ENCODE measurements around the gene FOXO1. TPM values are rescaled to one million over a fixed set of nuclear protein-coding genes. Genes with fewer than 3 reads are reported as not detected.

Gene FOXO1
- total RNA-seq, 1 donor from 2014 or later = 19.9 TPM

GRCh38 chr13:40612041-40612440, 54.4 kb downstream of the FOXO1 start:
- H3K27ac ChIP-seq = no peak overlapping the region
- TF ChIP-seq CTCF (IDR thresholded peaks at IDR 0.05) = no peak
- no peaks in the 10 kb centered on the region for H3K9me3 ChIP-seq
- ATAC-seq (no peak), DNase-seq (no peak)
- H3K4me3 ChIP-seq = no peak overlapping the region
- intact Hi-C loops (cut with DNase I) = no loop called here
- no peaks in the 10 kb centered on the region for H3K36me3 ChIP-seq
- no peaks in the 10 kb centered on the region for H3K27me3 ChIP-seq (ENCODE audit: low read depth)
- peaks cover 62% of the 10 kb centered on the region for H3K4me1 ChIP-seq

GRCh38 chr13:40611635-40612034, 54.8 kb downstream of the FOXO1 start:
- H3K4me1 ChIP-seq = peaks cover 58% of the 10 kb centered on the region
- intact Hi-C loops (cut with DNase I) = no loop called here
- TF ChIP-seq CTCF (IDR thresholded peaks at IDR 0.05) = no peak
- no peak overlapping the region for H3K4me3 ChIP-seq
- ATAC-seq (no peak), DNase-seq (no peak)
- H3K27ac ChIP-seq = no peak overlapping the region
- no peaks in the 10 kb centered on the region for H3K27me3 ChIP-seq (ENCODE audit: low read depth)
- H3K36me3 ChIP-seq = no peaks in the 10 kb centered on the region
- no peaks in the 10 kb centered on the region for H3K9me3 ChIP-seq

- ATAC-seq (no peak), DNase-seq (no peak)
- H3K36me3 ChIP-seq = no peaks in the 10 kb centered on the region
- intact Hi-C loops (cut with DNase I) = no loop called here
- H3K27me3 ChIP-seq (ENCODE audit: low read depth) = no peaks in the 10 kb centered on the region
- H3K4me3 ChIP-seq = no peak overlapping the region
- no peaks in the 10 kb centered on the region for H3K9me3 ChIP-seq
- no peak for TF ChIP-seq CTCF (IDR thresholded peaks at IDR 0.05)
- H3K4me1 ChIP-seq = peaks cover 52% of the 10 kb centered on the region
- H3K27ac ChIP-seq = no peak overlapping the region
Observed at GRCh38 chr13:40611004-40611403, 55.4 kb downstream of the FOXO1 start.

DNA sequence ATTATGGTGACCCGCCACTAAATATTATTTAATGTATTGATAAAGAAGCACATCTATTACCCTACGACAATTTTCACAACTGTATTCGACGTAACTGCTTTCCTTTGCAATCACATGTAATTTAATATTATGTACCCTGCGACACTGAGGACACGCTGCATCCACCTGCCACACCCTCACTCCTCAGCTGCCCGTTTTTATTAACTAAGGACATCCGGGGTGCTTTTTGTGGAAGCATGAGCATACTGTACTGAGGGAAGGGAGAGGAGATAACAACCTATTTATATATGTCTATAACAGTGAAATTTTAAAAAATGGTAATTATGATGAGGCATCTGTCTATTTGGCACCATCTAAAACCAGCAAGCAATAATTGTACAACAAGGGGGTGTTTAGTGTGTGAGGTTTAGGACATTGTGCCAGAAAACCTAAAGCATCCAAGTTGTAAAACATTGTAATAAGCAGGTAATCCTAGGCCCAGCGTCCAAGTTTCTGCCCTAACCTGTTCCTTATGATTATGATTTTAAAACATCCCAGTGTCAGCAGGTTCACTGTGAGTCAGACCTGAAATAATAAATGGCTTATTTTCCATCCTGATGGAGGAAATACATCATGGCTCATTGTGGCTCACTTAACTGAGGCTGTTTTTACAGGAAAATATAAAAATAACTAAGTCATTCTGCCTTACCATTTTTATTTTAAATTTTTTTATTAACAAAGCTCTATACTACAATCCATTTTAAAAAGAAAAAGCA, 56.3 kb downstream of the FOXO1 start:
- no peaks in the 10 kb centered on the region for H3K9me3 ChIP-seq
- H3K27me3 ChIP-seq (ENCODE audit: low read depth) = no peaks in the 10 kb centered on the region
- ATAC-seq (no peak), DNase-seq (no peak)
- peaks cover 43% of the 10 kb centered on the region for H3K4me1 ChIP-seq
- H3K4me3 ChIP-seq = no peak overlapping the region
- H3K36me3 ChIP-seq = no peaks in the 10 kb centered on the region
- intact Hi-C loops (cut with DNase I) = no loop called here
- H3K27ac ChIP-seq = no peak overlapping the region
- TF ChIP-seq CTCF (IDR thresholded peaks at IDR 0.05) = no peak

DNA sequence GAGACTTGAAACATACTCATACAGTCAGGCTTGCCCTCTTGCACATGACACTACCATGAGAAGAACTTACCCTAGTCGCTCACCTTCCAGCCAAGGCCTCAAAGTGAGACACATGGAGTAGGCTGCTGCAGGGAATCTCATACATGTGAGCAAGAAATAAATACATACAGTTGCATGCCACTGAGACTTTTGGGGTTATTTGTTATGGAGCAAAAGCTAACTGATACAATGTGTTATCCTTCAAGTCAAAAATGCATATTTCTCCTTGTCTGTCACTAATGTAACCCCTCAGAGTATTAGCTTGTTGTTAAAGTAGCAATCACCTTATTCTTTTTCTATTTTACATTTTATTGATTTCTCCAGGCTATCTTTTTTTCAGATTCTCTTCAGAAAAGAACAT, 58.1 kb downstream of the FOXO1 start:
- DNase-seq = no peak
- Histone ChIP-seq H3K9me3 (no peaks in the 10 kb centered on the region), H3K27me3 (ENCODE audit: low read depth) (no peaks in the 10 kb centered on the region), H3K4me3 (no peak overlapping the region), H3K4me1 (peaks cover 25% of the 10 kb centered on the region), H3K27ac (no peak overlapping the region), H3K36me3 (no peaks in the 10 kb centered on the region)
- ATAC-seq = no peak
- intact Hi-C loops (cut with DNase I) = no loop called here
- no peak for TF ChIP-seq CTCF (IDR thresholded peaks at IDR 0.05)
